Fibroblast of villous mesenchyme (primary cell): ENCODE results near the gene DYNC1LI2. TPM values are rescaled to one million over a fixed set of nuclear protein-coding genes. Genes with fewer than 3 reads are reported as not detected.
"Not testable (repeated sequence)": the region's sequence is repeated elsewhere in the genome, so short reads cannot be mapped to it uniquely, and the experiment has no call there.

Experiments used
- DNase-seq: peaks from one replicate; pipeline ENCODE4 v3.0.0-alpha.2; 2010; ENCODE audit warnings: low read depth
- H3K4me3 ChIP-seq: 2 replicates; pipeline ENCODE4 v1.5.1; 2011; ENCODE audit warnings: low read depth, mild to moderate bottlenecking, low read length
- CTCF ChIP-seq: IDR thresholded peaks from 2 replicates; pipeline ENCODE4 v1.5.1; 2012; ENCODE audit warnings: low read depth, mild to moderate bottlenecking, low read length; ENCODE audit not compliant: insufficient read depth
- total RNA-seq: library from RNA; depleted of rRNA; stranded (reverse); fragments of >200 nt; gene quantifications from 2 replicates; pipeline ENCODE4 v1.2.3, GENCODE V29; 2012

The DYNC1LI2 gene
- total RNA-seq, 1 donor: 146 TPM

DNA sequence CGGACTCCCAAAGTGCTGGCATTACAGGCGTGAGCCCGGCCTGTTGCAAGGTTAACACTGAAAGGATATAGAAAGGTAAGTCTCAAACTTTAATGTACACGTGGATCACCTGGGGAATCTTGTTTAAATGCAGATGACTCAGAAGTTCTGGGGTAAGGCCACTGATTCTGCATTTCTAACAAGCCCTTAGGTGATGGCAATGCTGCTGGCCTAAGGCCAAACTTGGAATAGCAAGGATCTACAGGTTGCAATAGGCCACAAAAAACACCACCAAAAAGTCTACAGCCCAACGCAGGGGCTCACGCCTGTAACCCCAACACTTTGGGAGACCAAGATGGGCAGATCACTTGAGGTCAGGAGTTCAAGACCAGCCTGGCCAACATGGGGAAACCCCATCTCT, 59.1 kb downstream of the DYNC1LI2 start:
- no peak for TF ChIP-seq CTCF
- no peak for DNase-seq

GRCh38 chr16:66691234-66691633, 60.2 kb downstream of the DYNC1LI2 start:
- H3K4me3 ChIP-seq: no peak overlapping the region
- DNase-seq: no peak
- TF ChIP-seq CTCF: no peak

More for the DNA sequence above, 59.1 kb downstream of the DYNC1LI2 start:
- H3K4me3 ChIP-seq: no peak overlapping the region

DNA sequence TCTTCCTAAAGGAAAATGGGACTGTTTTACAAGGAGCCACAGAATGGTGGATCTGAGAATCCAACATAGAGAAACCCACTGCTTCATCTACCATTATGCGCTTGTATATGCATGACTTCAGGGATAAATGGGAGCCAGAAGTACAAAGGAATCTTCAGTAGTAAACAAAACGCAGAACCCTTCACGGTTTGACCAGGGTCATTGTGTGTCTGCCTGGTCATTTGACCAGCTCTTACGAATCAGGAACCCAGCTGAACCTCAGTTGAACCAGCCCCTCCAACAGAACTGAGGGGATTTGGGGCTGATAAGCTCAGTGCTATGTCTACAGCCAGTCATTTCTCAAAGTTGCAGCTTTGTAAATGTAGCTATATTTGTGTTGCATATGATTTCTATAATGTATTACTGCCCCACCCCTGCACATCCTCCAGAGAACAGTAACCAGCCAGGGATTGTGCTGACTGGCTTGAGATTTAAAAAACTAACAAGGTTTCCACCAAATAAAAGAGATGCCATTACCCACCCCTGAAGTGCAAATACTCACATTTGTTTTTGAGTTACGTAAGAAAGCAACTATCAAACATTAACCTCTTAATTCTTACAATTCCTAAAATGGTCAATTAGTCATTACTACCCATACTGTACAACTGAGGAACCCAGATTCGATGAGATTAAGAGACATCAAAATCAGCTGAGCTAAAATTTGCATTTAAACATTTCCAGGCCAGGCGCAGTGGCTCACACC, 61.1 kb downstream of the DYNC1LI2 start:
- no peak overlapping the region for H3K4me3 ChIP-seq
- DNase-seq: no peak
- TF ChIP-seq CTCF: no peak

GRCh38 chr16:66689282-66689681, 62.1 kb downstream of the DYNC1LI2 start:
- no peak overlapping the region for H3K4me3 ChIP-seq
- TF ChIP-seq CTCF: no peak
- no peak for DNase-seq

GRCh38 chr16:66687906-66688625, 63.3 kb downstream of the DYNC1LI2 start:
- no peak overlapping the region for H3K4me3 ChIP-seq
- TF ChIP-seq CTCF: no peak
- no peak for DNase-seq

GRCh38 chr16:66685501-66686115, 65.8 kb downstream of the DYNC1LI2 start:
- not testable (repeated sequence) for H3K4me3 ChIP-seq, DNase-seq

DNA sequence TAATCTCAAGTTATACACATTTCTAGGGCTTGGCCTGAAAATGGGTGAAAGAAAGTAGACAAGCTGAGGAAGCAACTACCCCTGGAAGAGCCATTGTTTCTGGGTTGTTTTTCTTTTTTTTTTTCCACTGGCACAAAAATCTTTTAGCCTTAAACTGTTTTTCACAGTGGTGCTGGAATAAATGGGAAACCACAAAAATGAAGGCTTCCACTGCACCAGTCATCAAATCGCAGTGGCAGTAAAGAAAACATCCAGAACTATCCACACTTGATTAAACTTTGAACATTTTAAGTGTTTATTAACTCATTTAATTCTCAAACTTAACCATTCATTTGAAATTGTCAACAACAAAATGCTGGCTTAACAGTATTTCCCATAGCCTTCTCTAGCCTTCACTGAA, 69.1 kb downstream of the DYNC1LI2 start:
- TF ChIP-seq CTCF: no peak
- H3K4me3 ChIP-seq: no peak overlapping the region
- DNase-seq: no peak
